BJ (cell line): ENCODE data around the gene NCDN. TPM values are rescaled to one million over a fixed set of nuclear protein-coding genes. Genes with fewer than 3 reads are reported as not detected.

ENCODE experiments used
- CTCF ChIA-PET: fragments of 350-600 bp; formaldehyde crosslinking; extraction: SDS; loops from one replicate; lab custom pipeline; 2021; ENCODE audit warnings: antibody characterized with exemption, inconsistent platforms; lab: Yijun Ruan, JAX
- POLR2A ChIA-PET: fragments of 300-600 bp; sonication (Branson Sonifier 250); formaldehyde crosslinking; extraction: SDS; loops from one replicate; lab custom pipeline; 2021; ENCODE audit warnings: antibody characterized with exemption; lab: Charles Lee
- DNase-seq: peaks from one replicate; pipeline ENCODE4 v3.0.0-alpha.2; 2011; ENCODE audit warnings: low read depth
- H3K27me3 ChIP-seq: 2 replicates; pipeline ENCODE4 v1.6.0; 2011; ENCODE audit warnings: low read length; ENCODE audit not compliant: control insufficient read depth, insufficient read depth
- H3K36me3 ChIP-seq: 2 replicates; pipeline ENCODE4 v1.5.1; 2011; ENCODE audit warnings: low read length; ENCODE audit not compliant: control insufficient read depth, insufficient read depth
- H3K4me3 ChIP-seq: 2 replicates; pipeline ENCODE4 v1.5.1; 2011; ENCODE audit warnings: low read depth, mild to moderate bottlenecking, control low read depth, low read length
- polyA plus RNA-seq: library from polyadenylated mRNA; depleted of rRNA; stranded (reverse); fragments of >200 nt; gene quantifications from 2 replicates; pipeline ENCODE4 v1.2.3, GENCODE V29; 2011
- TF ChIP-seq, protein P1 (sequence below): IDR thresholded peaks from 2 replicates; pipeline ENCODE4 v1.5.1; 2011; ENCODE audit warnings: low read depth, mild to moderate bottlenecking, control low read depth, inconsistent platforms, low read length, moderate library complexity; ENCODE audit not compliant: insufficient read depth

NCDN gene
- polyA plus RNA-seq, 1 experiment = 25.8 TPM

DNA sequence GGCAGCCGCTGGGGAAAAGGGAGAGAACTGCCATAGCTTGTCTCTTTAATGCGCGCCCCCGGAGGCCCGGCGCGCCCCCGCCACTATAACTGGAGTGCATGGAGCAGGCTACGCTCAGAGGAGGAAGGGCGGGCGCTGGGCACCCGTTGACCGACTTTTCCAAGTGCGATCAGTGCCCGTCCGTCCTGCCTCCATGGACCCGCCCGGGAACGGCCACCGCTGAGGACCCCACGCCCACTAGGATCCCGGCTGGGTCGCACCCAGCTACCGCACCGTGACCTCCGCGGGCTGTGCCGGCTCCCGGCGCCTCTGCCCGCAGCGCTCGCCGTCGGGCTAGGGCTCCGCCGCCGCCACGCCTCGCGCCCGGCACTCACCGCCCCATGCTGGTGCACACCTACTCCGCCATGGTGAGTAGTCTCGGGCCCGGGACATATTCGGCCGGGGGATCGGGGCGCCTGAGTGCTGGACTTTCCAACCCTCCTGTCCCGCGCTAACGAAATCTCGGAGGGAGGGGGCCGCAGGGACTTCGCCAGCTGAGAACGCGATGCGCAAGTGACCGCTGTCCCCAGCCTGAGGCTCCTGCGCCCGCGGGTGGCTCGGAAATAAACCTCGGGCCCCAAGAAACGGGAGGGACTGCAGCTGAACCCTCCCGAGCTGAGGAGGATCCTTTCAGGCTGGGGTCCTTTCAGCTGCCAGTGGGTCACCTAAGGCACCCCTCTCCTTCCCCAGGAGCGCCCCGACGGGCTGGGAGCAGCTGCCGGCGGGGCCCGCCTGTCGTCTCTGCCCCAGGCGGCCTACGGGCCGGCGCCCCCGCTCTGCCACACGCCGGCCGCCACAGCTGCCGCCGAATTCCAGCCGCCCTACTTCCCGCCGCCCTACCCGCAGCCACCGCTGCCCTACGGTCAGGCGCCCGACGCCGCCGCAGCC is 15.9 kb downstream of the NCDN start, which contains the start of gene TFAP2E:
Gene TFAP2E, plus strand, starts transcription at position 117 of the 927 bp plus-strand sequence. Its CDS starts 264 bp downstream, at position 381.
- TF ChIP-seq, protein P1, sequence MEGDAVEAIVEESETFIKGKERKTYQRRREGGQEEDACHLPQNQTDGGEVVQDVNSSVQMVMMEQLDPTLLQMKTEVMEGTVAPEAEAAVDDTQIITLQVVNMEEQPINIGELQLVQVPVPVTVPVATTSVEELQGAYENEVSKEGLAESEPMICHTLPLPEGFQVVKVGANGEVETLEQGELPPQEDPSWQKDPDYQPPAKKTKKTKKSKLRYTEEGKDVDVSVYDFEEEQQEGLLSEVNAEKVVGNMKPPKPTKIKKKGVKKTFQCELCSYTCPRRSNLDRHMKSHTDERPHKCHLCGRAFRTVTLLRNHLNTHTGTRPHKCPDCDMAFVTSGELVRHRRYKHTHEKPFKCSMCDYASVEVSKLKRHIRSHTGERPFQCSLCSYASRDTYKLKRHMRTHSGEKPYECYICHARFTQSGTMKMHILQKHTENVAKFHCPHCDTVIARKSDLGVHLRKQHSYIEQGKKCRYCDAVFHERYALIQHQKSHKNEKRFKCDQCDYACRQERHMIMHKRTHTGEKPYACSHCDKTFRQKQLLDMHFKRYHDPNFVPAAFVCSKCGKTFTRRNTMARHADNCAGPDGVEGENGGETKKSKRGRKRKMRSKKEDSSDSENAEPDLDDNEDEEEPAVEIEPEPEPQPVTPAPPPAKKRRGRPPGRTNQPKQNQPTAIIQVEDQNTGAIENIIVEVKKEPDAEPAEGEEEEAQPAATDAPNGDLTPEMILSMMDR = no peak
- ChIA-PET POLR2A (no interaction called here), CTCF (interaction anchor here (0.9 to 5.2 kb wide), 8 partner anchors 9 to 203 kb away, joined by 3 to 68 read pairs (median 4); no protein-coding TSS in a partner anchor)
- Histone ChIP-seq H3K4me3 (peak within 1 kb of the TSS; percentile 55), H3K36me3 (no peaks in the 10 kb centered on the region), H3K27me3 (peaks cover 2% of the 10 kb centered on the region; the same call in 1 of the 2 replicates)
- no peak for DNase-seq

DNA sequence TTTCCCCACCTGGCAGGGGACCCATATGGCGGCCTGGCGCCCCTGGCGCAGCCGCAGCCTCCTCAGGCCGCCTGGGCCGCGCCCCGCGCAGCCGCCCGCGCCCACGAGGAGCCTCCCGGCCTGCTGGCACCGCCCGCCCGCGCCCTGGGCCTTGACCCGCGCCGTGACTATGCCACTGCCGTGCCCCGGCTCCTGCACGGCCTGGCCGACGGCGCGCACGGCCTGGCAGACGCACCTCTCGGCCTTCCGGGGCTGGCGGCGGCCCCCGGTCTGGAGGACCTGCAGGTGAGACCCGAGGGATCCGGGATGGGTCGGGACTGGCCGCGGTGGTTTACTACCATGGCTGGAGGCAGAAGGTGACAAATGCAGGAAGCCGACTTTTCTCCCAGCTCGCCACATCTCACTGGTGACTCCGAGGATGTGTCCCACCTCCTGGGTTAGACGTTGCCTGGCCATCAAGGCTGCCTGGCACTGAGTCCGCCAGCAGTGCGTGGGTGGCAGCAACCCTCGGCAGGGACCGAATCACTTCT is 16.6 kb downstream of the NCDN start:
- no peak for DNase-seq
- no peak overlapping the region for H3K4me3 ChIP-seq
- TF ChIP-seq, protein P1 = no peak
- POLR2A ChIA-PET = no interaction called here
- peaks cover 2% of the 10 kb centered on the region; the same call in 1 of the 2 replicates for H3K27me3 ChIP-seq
- H3K36me3 ChIP-seq = no peaks in the 10 kb centered on the region
- CTCF ChIA-PET = interaction anchor here (4.5 to 5.2 kb wide), 2 partner anchors 141 to 152 kb away, joined by 23 to 68 read pairs; no protein-coding TSS in a partner anchor

DNA sequence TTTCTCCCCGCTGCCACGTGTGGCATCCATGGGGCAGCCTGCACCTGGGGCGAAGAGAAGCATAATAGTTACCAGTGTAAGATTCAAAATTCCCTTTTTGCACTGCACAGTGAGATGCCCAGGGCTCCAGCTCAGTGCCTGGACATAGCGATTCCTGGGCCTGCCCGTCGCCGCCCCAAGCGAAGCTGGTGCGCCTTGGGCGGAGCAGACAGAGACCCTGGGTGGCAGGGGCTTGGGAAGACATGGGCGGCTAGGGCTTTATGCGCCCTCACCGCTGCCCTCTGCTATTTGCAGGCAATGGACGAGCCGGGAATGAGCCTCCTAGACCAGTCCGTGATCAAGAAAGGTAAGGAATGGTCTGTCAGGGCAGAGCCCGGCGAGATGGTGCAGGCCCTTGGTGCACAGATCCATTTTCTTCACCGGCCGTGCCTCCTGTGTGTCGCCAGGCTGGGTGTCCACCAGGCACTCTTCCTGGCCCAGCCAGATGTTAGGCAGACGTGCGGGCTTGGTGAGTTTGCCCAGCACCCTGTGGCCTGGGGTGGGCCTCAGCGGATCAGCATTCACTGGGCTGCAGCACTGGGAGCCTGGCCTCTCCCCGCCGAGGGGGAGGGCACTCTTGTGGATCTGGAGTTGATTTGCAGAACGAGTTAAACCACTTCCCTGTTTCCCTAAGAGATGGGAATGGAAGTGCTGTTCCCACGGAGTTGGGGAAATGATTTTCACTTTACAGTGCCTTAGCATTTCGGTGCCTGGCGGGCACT is 17.2 kb downstream of the NCDN start:
- Histone ChIP-seq H3K36me3 (no peaks in the 10 kb centered on the region), H3K4me3 (no peak overlapping the region), H3K27me3 (peaks cover 2% of the 10 kb centered on the region; the same call in 1 of the 2 replicates)
- CTCF ChIA-PET = interaction anchor here (5.2 kb wide), 1 partner anchor 151 kb away, joined by 68 read pairs; no protein-coding TSS in a partner anchor
- no peak for DNase-seq
- TF ChIP-seq, protein P1 = no peak
- POLR2A ChIA-PET = no interaction called here

DNA sequence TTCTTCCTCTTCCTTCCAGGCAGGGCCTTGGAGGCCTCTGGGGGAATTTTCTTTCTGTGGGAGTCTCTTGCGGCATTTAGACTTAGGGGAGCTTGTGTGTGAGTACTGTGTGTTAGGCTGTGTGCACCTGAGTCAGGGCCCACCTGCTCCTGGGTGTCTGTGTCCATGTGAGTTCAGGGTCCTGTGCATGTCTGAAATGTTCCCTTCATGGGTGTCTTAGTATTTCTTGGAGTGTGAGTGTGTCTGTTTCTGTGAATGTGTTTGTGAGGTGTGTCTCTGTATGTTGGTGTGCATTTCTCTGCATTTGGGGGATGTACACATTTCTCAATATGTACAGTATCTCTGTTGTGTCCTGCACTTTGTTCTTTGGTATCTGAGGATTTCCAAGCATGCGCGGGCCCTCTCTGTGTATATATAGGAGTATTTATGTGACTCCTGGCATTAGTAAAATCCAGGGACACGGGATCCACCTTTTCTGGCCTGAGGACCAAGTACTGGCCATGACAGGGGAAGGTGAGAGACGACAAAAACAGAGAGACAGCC is 17.9 kb downstream of the NCDN start:
- CTCF ChIA-PET = interaction anchor here (0.8 to 1.2 kb wide), 2 partner anchors 10 to 151 kb away, joined by 3 to 5 read pairs; no protein-coding TSS in a partner anchor
- H3K4me3 ChIP-seq = no peak overlapping the region
- peaks cover 2% of the 10 kb centered on the region; the same call in 1 of the 2 replicates for H3K27me3 ChIP-seq
- POLR2A ChIA-PET = no interaction called here
- DNase-seq = no peak
- TF ChIP-seq, protein P1 = no peak
- H3K36me3 ChIP-seq = no peaks in the 10 kb centered on the region
